GM19043 (cell line): Measurements from ENCODE around the gene FARP2.

Source experiments
- ATAC-seq: cut with Tn5 transposase; IDR thresholded peaks from one replicate; pipeline ENCODE4 v1.9.1; 2021; ENCODE audit warnings: low read depth; ENCODE audit not compliant: unreplicated experiment

Gene FARP2

GRCh38 chr2:241324775-241325174 lies 31.3 kb upstream of the FARP2 start:
- ATAC-seq: no peak

DNA sequence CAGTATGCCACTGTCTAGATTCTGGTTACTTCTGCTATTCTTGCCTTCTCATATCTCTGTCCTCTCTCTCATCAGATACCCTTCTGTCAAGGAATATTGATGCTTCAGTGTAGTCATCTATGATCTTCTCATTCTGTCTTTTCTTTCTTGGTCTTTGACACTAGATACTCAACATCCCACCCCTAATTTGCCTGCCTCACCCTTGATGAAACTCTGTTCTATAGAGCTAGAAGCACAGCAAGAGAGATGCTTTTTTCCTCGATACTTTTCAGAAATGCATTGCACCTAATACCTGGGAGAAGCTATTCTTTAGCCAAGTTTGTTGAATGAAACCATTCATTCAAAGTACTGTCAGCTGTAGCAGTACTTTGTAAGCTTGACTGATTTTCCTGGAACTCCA lies 30.8 kb upstream of the FARP2 start:
- ATAC-seq: no peak

- ATAC-seq: no peak
Measured at GRCh38 chr2:241329669-241330615, 26.1 kb upstream of the FARP2 start.

DNA sequence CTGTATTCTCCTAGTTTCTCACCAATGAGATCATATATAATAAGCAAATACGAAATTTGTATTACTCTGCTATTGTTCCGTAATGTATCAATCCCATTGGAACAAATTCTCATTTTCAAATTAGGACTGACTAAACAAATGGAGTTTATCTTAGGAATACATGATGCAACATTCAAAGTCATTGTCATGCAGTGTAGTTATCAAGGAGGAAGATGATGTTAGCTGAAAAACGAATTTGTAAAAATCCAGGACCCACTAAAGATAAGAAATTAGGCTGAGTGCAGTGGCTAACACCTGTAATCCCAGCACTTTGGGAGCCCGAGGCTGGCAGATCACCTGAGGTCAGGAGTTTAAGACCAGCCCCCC lies 25.5 kb upstream of the FARP2 start:
- no peak for ATAC-seq

DNA sequence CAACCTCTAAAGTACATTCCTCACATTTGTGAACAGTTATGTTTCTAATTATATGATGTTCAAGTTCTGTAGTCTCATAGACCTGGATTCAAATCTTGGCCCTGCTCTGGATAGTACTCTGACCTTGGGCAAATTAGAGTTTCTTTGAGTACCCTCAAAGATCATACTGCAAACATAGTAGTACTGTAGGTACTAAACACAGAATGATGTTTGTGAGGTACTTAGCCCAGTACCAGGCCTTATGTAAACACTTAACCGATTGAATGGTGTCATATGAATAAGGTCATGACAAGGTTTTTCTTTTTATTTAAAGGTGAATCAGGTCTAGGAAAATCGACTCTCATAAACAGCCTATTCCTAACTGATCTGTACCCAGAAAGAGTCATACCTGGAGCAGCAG lies 21.3 kb upstream of the FARP2 start:
- ATAC-seq: no peak

GRCh38 chr2:241339839-241340630 lies 16.1 kb upstream of the FARP2 start:
- no peak for ATAC-seq

- no peak for ATAC-seq
Measured at GRCh38 chr2:241340631-241341163, 15.4 kb upstream of the FARP2 start.

DNA sequence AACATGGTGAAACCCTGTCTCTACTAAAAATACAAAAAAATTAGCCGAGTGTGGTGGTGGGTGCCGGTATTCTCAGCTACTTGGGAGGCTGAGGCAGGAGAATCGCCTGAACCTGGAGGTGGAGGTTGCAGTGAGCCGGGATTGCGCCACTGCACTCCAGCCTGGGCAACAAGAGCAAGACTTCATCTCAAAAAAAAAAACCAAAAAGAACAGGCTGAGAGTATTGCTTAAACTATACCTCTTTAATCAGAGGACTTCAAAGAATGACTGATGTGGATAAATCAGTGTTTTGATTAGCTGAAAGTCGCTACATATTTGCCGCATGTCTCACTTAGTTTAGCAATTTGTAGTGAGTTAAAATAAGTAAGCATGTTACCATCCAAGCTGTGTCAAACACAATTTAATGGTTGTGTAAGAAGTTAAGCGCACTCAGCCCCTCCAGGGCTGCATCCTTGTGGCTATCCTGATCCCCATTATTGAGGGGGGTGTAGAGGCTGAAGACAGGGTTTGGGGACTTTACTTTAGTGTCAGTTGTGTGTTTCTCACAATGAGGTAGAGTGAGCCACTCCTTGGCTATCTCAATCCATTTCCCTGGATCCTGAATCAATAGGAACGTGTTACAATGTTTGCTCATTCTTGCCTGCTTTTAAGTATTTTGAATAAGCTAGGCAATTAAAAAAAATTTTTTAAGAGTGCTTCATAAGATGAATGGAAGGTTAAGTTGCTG lies 11.0 kb upstream of the FARP2 start:
- no peak for ATAC-seq

DNA sequence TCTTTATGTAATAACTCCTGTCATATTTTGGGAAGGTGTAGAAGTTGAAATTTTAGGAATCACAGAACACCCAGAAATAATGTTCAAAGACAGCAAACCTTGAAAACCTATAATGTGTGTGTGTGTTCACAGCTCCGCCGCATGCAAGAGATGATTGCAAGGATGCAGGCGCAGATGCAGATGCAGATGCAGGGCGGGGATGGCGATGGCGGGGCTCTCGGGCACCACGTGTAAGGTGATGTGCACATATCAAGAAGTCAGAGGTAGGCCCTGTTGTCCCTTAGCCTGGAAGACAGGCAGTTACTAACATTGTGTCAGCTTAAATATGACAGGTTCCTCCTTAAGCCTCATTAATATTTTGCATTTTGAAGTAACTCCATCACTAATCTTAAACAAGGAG lies 6.1 kb upstream of the FARP2 start:
- ATAC-seq: no peak

- ATAC-seq: no peak
Measured at GRCh38 chr2:241350530-241350877, 5.6 kb upstream of the FARP2 start.

- no peak for ATAC-seq
Measured at GRCh38 chr2:241350878-241351639, 5.0 kb upstream of the FARP2 start.

- ATAC-seq: no peak
Measured at GRCh38 chr2:241351640-241352031, 4.4 kb upstream of the FARP2 start.

GRCh38 chr2:241352227-241352626 lies 3.9 kb upstream of the FARP2 start:
- ATAC-seq: no peak

GRCh38 chr2:241354668-241355658 lies 1.1 kb upstream of the FARP2 start:
- peak; percentile 27 for ATAC-seq

- ATAC-seq: no peak
Measured at GRCh38 chr2:241356871-241357260, 781 bp downstream of the FARP2 start.

GRCh38 chr2:241357531-241357930 lies 1.4 kb downstream of the FARP2 start:
- no peak for ATAC-seq

DNA sequence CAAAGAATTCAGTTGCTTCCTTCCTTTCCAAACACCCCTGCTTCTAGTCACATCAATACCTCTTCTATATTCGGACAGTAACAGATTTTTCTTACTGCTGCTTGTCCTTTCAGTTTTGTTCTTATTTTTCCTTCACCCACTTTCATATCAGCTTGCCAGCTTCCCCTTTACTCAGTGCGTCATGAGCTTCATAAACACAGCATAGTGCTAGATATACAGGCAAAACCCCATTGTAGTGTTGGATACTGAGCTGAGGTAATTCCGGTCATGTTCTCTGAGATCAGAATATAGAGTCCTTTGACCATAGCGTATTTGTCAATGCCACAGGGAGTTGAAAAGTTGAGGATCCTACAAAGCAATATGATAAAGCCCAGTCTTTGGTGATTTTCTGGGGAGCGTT lies 2.4 kb downstream of the FARP2 start:
- peak; percentile 36 for ATAC-seq

- no peak for ATAC-seq
Measured at GRCh38 chr2:241359481-241360045, 3.5 kb downstream of the FARP2 start.

- ATAC-seq: no peak
Measured at GRCh38 chr2:241363426-241363825, 7.3 kb downstream of the FARP2 start.
